ENCODE data around the gene TECRL.

DNA sequence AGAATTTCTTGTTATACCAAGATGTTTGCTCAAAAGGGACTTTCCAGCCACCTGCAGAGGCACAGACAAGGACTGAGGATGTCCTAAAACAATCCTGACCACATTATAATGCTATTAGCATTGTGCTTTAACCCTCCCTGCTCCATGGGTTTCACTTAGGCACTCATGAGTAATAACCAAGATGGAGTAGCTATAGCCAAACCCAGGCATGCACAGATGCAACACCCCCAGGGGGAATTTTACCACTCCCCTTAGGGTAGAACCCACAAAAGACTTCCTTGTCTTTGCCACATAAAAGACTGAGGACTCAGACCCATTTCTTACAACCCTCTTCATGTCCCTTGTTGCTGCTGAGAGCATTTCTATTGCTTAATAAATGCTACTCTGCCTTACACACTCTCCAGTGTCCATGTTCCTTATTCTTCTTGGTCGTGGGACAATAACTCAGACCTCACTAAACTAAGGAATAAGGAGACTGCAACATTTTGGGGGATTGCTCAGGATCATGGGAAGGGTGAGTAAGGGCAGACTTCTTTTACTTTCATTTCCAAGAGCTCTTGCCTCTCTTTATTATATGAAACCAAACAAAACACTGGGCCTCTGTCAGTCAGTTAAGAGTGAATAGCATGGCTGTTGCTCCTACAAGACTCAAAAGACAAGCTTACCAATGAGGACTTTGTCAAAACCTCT lies 103.5 kb downstream of the TECRL start:
- TF ChIP-seq, protein P1, sequence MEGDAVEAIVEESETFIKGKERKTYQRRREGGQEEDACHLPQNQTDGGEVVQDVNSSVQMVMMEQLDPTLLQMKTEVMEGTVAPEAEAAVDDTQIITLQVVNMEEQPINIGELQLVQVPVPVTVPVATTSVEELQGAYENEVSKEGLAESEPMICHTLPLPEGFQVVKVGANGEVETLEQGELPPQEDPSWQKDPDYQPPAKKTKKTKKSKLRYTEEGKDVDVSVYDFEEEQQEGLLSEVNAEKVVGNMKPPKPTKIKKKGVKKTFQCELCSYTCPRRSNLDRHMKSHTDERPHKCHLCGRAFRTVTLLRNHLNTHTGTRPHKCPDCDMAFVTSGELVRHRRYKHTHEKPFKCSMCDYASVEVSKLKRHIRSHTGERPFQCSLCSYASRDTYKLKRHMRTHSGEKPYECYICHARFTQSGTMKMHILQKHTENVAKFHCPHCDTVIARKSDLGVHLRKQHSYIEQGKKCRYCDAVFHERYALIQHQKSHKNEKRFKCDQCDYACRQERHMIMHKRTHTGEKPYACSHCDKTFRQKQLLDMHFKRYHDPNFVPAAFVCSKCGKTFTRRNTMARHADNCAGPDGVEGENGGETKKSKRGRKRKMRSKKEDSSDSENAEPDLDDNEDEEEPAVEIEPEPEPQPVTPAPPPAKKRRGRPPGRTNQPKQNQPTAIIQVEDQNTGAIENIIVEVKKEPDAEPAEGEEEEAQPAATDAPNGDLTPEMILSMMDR (IDR thresholded peaks at IDR 0.05; ENCODE audit: low read length), result no peak
- no peak for TF ChIP-seq EZH2 (IDR thresholded peaks at IDR 0.05; ENCODE audit: borderline replicate concordance, low read length)
